HEK293 (cell line): ENCODE measurements around the gene SNTB2.

Experiments
- GLI4 ChIP-seq: fragments of 450-650 bp; formaldehyde crosslinking; IDR thresholded peaks from 2 replicates; pipeline ENCODE4 v1.5.1; 2016; ENCODE audit warnings: missing biosample characterization, missing genetic modification characterization
- PATZ1 ChIP-seq: fragments of 450-650 bp; formaldehyde crosslinking; IDR thresholded peaks from 2 replicates; pipeline ENCODE4 v1.5.1; 2016; ENCODE audit warnings: missing biosample characterization, missing genetic modification characterization
- TCF7L2 ChIP-seq: IDR thresholded peaks from 2 replicates; pipeline ENCODE4 v1.6.1; 2011; ENCODE audit warnings: low read depth, mild to moderate bottlenecking, inconsistent platforms, low read length, moderate library complexity, borderline replicate concordance
- TF ChIP-seq, protein P1 (sequence below): sonication (generic); formaldehyde crosslinking; IDR thresholded peaks from 2 replicates; pipeline ENCODE4 v1.8.1; 2022; ENCODE audit warnings: mild to moderate bottlenecking, moderate library complexity, missing genetic modification reagents

GRCh38 chr16:69209735-69210134 lies 22.8 kb downstream of the SNTB2 start:
- TF ChIP-seq GLI4 (tag by site-specific recombination) = no peak
- no peak for TF ChIP-seq TCF7L2
- TF ChIP-seq PATZ1 = no peak
- TF ChIP-seq, protein P1, sequence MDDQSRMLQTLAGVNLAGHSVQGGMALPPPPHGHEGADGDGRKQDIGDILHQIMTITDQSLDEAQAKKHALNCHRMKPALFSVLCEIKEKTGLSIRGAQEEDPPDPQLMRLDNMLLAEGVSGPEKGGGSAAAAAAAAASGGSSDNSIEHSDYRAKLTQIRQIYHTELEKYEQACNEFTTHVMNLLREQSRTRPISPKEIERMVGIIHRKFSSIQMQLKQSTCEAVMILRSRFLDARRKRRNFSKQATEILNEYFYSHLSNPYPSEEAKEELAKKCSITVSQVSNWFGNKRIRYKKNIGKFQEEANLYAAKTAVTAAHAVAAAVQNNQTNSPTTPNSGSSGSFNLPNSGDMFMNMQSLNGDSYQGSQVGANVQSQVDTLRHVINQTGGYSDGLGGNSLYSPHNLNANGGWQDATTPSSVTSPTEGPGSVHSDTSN (CRISPR knock-in tag) = no peak
